Caco-2 (cell line): ENCODE data around the gene RSPH4A. TPM values are rescaled to one million over a fixed set of nuclear protein-coding genes. Genes with fewer than 3 reads are reported as not detected.
A peak's percentile ranks its signal among the peaks of the same experiment; 100 is the strongest.

Source experiments
- Bru-seq: library from RNA; stranded (reverse); fragments of 400-500 nt; gene quantifications from one replicate; lab custom pipeline; 2021; lab: Mats Ljungman, UMichigan
- BruChase-seq, 2 experiments: library from RNA; stranded (reverse); fragments of 400-500 nt; gene quantifications; one replicate each; lab custom pipeline; 2021; lab: Mats Ljungman, UMichigan
- BruUV-seq: library from RNA; stranded (reverse); fragments of 400-500 nt; replicated peaks from 2 replicates; lab custom pipeline; 2021; lab: Mats Ljungman, UMichigan
- CTCF ChIA-PET: fragments of 300-600 bp; sonication (Branson Sonifier 250); formaldehyde crosslinking; loops from one replicate; lab custom pipeline; 2022; ENCODE audit warnings: antibody characterized with exemption; lab: Charles Lee
- POLR2A ChIA-PET: fragments of 300-600 bp; sonication (Branson Sonifier 250); formaldehyde crosslinking; loops from one replicate; lab custom pipeline; 2022; ENCODE audit warnings: antibody characterized with exemption; lab: Charles Lee
- DNase-seq, 2 experiments: peaks; one replicate each; pipeline versions ENCODE4 v3.0.0 to v3.0.0-alpha.2; 2020 to 2022
- H3K27me3 ChIP-seq: replicated peaks from 2 replicates; pipeline ENCODE4 v1.6.0; 2011; ENCODE audit warnings: low read length; ENCODE audit not compliant: control insufficient read depth, insufficient read depth
- H3K36me3 ChIP-seq: 2 replicates; pipeline ENCODE4 v1.5.1; 2011; ENCODE audit warnings: low read length; ENCODE audit not compliant: control insufficient read depth, insufficient read depth
- H3K4me1 ChIP-seq: fragments of 250-450 bp; sonication (Bioruptor Pico); 2 replicates; pipeline ENCODE4 v1.5.1; 2020; ENCODE audit warnings: mild to moderate bottlenecking
- H3K4me3 ChIP-seq: 2 replicates; pipeline ENCODE4 v1.5.1; 2011; ENCODE audit warnings: low read depth, mild to moderate bottlenecking, control low read depth, low read length
- H3K9me3 ChIP-seq: fragments of 250-450 bp; sonication (Bioruptor Pico); 2 replicates; pipeline ENCODE4 v1.5.1; 2020; ENCODE audit warnings: mild to moderate bottlenecking, moderate library complexity
- H3K27ac Mint-ChIP-seq: one replicate; pipeline ENCODE4 v1.8.0; 2022; ENCODE audit warnings: mixed read lengths; ENCODE audit not compliant: unreplicated experiment
- H3K27me3 Mint-ChIP-seq: one replicate; pipeline ENCODE4 v1.8.0; 2022; ENCODE audit warnings: mixed read lengths; ENCODE audit not compliant: insufficient read depth, unreplicated experiment
- H3K36me3 Mint-ChIP-seq: one replicate; pipeline ENCODE4 v1.8.0; 2022; ENCODE audit warnings: mild to moderate bottlenecking, mixed read lengths; ENCODE audit not compliant: insufficient read depth, unreplicated experiment
- H3K4me1 Mint-ChIP-seq: one replicate; pipeline ENCODE4 v1.8.0; 2022; ENCODE audit warnings: low read depth, mixed read lengths; ENCODE audit not compliant: unreplicated experiment
- H3K4me3 Mint-ChIP-seq: one replicate; pipeline ENCODE4 v1.8.0; 2022; ENCODE audit warnings: mild to moderate bottlenecking, moderate library complexity, mixed read lengths; ENCODE audit not compliant: unreplicated experiment
- H3K9me3 Mint-ChIP-seq: one replicate; pipeline ENCODE4 v1.8.0; 2022; ENCODE audit warnings: mixed read lengths; ENCODE audit not compliant: unreplicated experiment
- intact Hi-C: fragments of 100-400 bp; cut with micrococcal nuclease; formaldehyde crosslinking; loops from one replicate; pipeline ENCODE4 v1.10.0; 2022; ENCODE audit not compliant: unreplicated experiment
- long read RNA-seq: library from polyadenylated mRNA; stranded (forward); transcript quantifications from one replicate; pipeline ENCODE4 v2.0.0, GENCODE V29; 2022
- total RNA-seq: library from RNA; stranded (reverse); gene quantifications from 2 replicates; pipeline ENCODE4 v1.2.3, GENCODE V29; 2022
- TF ChIP-seq, protein P1 (sequence below), 2 experiments: fragments of 200-600 bp in 1 of 2; IDR thresholded peaks; 1 replicate in 1 of 2; 2 replicates in 1 of 2; pipeline versions ENCODE4 v1.5.1 to v1.8.0; 2011 to 2022; ENCODE audit warnings: antibody characterized with exemption in 1 of 2, control low read depth in 1 of 2, inconsistent platforms in 1 of 2, low read depth in 1 of 2, low read length in 1 of 2, mild to moderate bottlenecking in 1 of 2, moderate library complexity in 1 of 2; ENCODE audit not compliant: insufficient read depth in 1 of 2, severe bottlenecking in 1 of 2, unreplicated experiment in 1 of 2

RSPH4A gene
- total RNA-seq (0.20 and 0.23 TPM in 2 replicates), Bru-seq, nascent RNA (percentile 25 among the genes with signal in this experiment), BruChase-seq, experiment 1, labeled RNA remaining after a 2-hour chase (percentile 26 among the genes with signal in this experiment), BruChase-seq, experiment 2, labeled RNA remaining after a 6-hour chase (percentile 30 among the genes with signal in this experiment)
- long read RNA-seq, partial matches to known transcripts = 0 of 1 reads
- long read RNA-seq, other reads (novel, unspliced or antisense) = 1 of 1 reads

DNA sequence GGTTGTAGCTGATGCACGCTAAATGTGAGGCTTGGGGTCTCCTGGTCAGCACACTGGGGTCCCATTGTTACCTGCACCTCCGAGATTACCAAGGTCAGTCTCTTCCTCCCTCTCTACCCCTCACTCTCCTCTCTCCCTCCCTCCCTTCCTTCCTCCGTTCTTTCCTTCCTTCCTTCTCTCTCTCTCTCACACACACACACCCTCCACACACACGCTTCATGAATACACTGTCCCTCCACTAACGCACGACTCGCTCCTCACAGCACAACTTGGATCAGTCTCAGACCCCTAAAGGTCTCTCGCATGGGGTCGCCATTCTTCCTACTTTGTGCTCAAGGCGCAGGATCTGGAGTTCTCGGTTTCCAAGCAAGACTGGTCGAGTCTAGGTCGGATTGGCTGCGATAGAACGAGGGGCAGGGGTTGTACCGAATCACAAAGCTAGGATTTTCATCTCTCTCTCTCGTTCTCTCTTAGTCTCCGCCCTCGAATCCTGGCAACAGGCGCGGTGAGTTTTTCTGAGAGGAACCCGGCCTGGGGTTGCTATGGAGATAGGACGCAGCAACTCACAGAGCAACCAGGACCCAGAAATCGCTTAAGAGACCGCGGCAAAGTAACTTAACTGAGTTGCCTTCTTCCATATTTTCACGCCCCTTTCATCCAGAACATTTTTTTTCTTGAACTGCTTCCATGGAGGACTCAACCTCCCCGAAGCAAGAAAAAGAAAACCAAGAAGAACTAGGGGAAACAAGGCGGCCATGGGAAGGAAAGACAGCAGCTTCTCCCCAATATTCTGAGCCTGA, at the start of gene RSPH4A:
RSPH4A (plus strand) TSS at position 543 of the 800 bp plus-strand sequence; CDS start at position 688, 145 bp downstream.
- CTCF ChIA-PET = interaction anchor here (0.6 kb wide), 2 partner anchors 105 to 348 kb away, joined by 3 read pairs; partner anchors contain the start of gene CALHM5

DNA sequence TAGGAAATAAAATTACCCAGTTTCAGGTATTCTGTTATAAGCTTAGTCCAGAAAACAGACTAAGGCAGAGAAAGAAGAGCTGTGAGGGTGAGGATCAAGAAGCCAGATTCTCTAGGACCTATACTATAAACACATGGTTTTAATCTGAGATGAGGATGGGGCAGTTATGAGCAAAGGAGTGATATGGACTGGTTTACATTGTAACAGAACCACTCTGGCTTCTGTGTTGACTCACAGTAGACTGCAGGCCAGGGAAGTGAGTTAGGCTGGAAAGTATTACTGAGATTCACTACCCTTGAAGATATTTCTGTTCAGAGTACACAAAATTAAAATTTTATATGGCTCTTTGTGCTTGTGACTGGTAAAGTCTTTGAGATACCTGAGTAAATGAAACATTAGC, 48.2 kb upstream of the RSPH4A start:
- Histone ChIP-seq H3K9me3 (no peaks in the 10 kb centered on the region), H3K4me3 (no peak overlapping the region), H3K4me1 (peaks cover 10% of the 10 kb centered on the region), H3K27me3 (no peaks in the 10 kb centered on the region), H3K36me3 (no peaks in the 10 kb centered on the region)
- Mint-ChIP-seq H3K36me3 (no peaks in the 10 kb centered on the region), H3K4me1 (peaks cover 15% of the 10 kb centered on the region), H3K27me3 (no peaks in the 10 kb centered on the region), H3K9me3 (no peaks in the 10 kb centered on the region), H3K27ac (no peak overlapping the region), H3K4me3 (no peak overlapping the region)
- intact Hi-C loops = no loop called here
- ChIA-PET CTCF (no interaction called here), POLR2A (no interaction called here)
- BruUV-seq = no TSS peak
- TF ChIP-seq, protein P1, sequence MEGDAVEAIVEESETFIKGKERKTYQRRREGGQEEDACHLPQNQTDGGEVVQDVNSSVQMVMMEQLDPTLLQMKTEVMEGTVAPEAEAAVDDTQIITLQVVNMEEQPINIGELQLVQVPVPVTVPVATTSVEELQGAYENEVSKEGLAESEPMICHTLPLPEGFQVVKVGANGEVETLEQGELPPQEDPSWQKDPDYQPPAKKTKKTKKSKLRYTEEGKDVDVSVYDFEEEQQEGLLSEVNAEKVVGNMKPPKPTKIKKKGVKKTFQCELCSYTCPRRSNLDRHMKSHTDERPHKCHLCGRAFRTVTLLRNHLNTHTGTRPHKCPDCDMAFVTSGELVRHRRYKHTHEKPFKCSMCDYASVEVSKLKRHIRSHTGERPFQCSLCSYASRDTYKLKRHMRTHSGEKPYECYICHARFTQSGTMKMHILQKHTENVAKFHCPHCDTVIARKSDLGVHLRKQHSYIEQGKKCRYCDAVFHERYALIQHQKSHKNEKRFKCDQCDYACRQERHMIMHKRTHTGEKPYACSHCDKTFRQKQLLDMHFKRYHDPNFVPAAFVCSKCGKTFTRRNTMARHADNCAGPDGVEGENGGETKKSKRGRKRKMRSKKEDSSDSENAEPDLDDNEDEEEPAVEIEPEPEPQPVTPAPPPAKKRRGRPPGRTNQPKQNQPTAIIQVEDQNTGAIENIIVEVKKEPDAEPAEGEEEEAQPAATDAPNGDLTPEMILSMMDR (IDR thresholded peaks at IDR 0.05; ENCODE audit: insufficient read depth in 1 of 2, low read depth in 1 of 2, low read length in 1 of 2, severe bottlenecking in 1 of 2, unreplicated experiment in 1 of 2) = no peak
- no peak for DNase-seq

More for the DNA sequence above, at the start of gene RSPH4A:
- Histone ChIP-seq H3K36me3 (no peaks in the 10 kb centered on the region), H3K4me1 (peaks cover 4% of the 10 kb centered on the region; the same call in 1 of the 2 replicates), H3K4me3 (peak within 1 kb of the TSS; percentile 49), H3K9me3 (no peaks in the 10 kb centered on the region), H3K27me3 (no peaks in the 10 kb centered on the region)
- BruUV-seq = no TSS peak
- H3K27ac Mint-ChIP-seq = peak within 1 kb of the TSS; percentile 70
- H3K27me3 Mint-ChIP-seq = peaks cover 4% of the 10 kb centered on the region
- H3K36me3 Mint-ChIP-seq = no peaks in the 10 kb centered on the region
- DNase-seq = peak; percentile 88 to 89
- H3K4me1 Mint-ChIP-seq = peaks cover 7% of the 10 kb centered on the region
- TF ChIP-seq, protein P1 (IDR thresholded peaks at IDR 0.05; ENCODE audit: insufficient read depth in 1 of 2, low read depth in 1 of 2, low read length in 1 of 2, severe bottlenecking in 1 of 2, unreplicated experiment in 1 of 2) = no peak
- no peaks in the 10 kb centered on the region for H3K9me3 Mint-ChIP-seq
- peak within 1 kb of the TSS; percentile 77 for H3K4me3 Mint-ChIP-seq
- POLR2A ChIA-PET = interaction anchor here (0.5 to 0.6 kb wide), 2 partner anchors 45 to 53 kb away, joined by 3 to 5 read pairs; partner anchors contain the start of gene RWDD1
- intact Hi-C loops = loop anchor here (1.0 kb wide), 1 partner anchor 29 kb away; no protein-coding TSS in a partner anchor
